HG03196 (cell line): ENCODE results near the gene SLC25A40.
"Not testable (repeated sequence)": the region's sequence is repeated elsewhere in the genome, so short reads cannot be mapped to it uniquely, and the experiment has no call there.

Experiments used
- ATAC-seq: cut with Tn5 transposase; IDR thresholded peaks from one replicate; pipeline ENCODE4 v1.9.1; 2021; ENCODE audit not compliant: unreplicated experiment

SLC25A40 gene

DNA sequence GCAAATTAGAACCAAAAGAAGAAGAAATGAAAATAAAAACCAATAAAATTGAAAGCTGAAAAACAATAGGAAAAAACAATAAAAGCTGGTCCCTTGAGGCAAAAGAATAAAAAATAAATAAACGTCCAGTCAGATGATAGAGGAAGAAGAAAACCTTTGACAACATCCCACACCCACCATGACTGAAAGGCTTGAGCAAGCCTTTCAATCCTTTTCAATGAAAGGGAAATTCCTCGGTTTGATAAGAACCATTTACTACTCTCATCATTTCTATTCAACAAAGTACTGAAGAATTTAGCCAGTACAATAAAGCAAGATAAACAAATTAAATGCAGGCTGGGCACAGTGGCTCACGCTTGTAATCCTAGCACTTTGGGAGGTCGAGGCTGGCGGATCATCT, 3.8 kb downstream of the SLC25A40 start:
- ATAC-seq: no peak

DNA sequence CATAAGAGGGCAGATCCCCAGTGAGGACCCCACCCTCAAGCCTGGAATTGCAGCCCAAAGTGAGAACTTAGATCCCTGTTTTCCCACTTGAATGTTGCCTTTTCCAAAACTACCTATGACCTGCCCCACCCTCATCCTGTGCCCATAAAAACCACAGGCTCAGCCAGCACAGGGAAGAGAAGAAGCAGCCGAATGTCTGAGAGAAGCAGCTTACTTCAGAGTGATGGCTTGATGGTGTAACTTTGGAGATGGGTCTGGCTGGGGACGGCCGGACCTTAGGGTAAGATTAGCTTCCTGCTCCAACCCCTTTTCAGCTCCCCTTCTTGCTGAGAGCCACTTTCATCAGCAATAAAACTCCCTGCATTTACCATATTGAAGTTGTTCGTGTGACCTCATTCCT, 5.7 kb downstream of the SLC25A40 start:
- ATAC-seq: no peak

DNA sequence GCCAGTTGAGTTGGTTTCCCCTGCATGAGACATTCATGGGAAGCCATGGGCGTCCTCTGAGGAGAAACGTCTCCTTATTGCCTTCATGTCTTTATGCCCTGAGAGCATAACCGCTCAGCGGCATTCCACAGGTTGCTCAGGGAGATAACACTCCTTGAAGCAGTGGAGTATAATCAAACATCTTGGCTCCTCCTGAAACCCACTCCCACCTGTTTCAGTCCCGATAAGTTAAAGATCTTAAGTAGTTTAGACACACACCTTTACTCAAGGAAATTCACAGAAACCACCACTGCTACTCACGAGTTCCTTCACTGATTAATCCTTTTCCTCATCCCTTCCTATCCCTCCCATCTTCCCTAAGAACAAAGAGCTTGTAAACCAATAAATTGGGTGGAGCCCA, 9.6 kb downstream of the SLC25A40 start:
- ATAC-seq: not testable (repeated sequence)

DNA sequence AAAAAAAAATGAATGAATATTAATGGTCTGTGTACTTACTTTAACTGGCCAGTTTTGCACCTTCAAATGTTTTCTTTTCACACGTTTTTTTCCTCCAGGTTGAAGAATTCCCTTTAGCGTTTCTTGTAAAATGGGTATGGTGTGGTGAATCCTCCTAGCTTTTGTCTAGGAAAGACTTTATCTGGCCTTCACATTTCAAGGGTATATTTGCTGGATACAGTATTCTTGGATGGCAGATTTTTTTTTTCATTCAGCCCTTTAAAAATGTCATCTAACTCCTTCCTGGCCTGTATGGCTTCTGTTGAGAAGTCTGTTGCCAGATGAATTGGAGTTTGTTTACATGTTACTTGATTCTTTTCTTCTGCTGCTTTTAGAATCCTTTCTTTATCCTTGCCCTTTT, 10.1 kb downstream of the SLC25A40 start:
- ATAC-seq: no peak

DNA sequence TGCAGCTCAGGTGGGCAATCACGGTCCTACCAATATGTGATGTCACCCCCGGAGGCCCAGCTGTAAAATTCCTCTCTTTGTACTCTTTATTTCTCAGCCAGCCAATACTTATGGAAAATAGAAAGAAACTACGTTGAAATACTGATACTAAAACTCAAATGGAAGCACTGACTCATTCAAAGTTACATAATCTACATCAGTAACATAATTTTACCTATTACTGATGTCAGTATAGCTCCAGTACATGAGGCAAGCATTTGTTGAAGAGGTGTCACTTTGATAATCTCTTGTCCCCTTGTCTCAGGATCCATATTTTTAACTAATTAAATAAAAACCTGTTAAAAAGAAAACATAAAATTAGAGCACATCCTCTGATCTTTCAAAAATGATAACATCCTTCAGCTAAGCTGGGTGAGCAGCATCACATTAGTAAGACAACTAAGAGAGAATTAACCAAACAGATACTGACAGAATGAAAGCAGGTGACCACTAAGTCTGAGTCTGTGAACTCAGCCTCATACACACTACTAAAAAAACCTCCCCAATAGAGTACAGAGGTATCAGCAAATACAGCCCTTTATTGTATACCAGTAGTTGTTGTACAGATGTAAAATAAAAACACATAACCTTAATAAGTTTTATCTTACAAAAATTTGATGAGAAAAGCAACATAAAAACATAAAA, 17.6 kb downstream of the SLC25A40 start:
- no peak for ATAC-seq

DNA sequence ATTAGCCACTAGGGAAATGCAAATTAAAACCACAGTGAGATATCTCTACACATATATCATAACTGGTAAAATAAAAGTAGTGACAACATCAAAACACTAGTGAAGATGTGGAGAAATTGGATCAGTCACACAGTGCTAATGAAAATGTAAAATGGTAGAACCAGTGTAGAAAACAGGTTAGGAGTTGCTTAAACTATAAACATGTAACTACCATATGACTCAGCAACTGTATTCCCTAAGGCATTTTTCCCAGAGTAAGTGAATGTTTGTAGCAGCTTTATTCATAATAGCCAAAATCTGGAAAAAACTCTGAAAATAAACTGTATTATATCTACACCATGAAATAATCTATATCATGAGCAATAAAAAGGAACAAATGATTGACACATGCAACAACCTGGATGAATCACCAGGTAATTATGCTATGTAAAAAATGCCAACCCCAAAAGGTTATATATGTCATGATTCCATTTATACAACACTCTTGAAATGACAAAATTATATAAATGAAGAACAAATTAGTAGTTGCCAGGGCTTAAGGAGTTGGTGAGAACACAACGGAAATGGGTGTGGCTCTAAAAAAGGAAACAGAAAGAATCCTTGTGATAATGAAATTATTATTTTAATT, 22.8 kb downstream of the SLC25A40 start:
- ATAC-seq: no peak

DNA sequence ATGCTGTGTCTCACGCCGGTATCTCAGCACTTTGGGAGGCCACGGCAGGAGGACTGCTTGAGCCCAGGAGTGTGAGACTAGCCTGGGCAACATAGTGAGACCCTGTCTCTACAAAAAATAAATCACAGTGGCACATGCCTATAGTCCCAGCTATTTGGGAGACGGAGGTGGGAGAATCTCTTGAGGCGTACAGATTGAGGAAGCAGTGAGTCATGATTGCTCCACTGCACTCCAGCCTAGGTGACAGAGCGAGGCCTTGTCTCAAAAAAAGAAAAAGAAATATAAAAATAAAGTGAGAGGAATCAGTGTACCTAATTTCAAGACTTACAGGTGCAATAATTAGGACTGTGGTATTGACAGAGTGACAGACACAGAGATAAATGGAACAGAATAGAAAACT, 23.9 kb downstream of the SLC25A40 start:
- no peak for ATAC-seq

DNA sequence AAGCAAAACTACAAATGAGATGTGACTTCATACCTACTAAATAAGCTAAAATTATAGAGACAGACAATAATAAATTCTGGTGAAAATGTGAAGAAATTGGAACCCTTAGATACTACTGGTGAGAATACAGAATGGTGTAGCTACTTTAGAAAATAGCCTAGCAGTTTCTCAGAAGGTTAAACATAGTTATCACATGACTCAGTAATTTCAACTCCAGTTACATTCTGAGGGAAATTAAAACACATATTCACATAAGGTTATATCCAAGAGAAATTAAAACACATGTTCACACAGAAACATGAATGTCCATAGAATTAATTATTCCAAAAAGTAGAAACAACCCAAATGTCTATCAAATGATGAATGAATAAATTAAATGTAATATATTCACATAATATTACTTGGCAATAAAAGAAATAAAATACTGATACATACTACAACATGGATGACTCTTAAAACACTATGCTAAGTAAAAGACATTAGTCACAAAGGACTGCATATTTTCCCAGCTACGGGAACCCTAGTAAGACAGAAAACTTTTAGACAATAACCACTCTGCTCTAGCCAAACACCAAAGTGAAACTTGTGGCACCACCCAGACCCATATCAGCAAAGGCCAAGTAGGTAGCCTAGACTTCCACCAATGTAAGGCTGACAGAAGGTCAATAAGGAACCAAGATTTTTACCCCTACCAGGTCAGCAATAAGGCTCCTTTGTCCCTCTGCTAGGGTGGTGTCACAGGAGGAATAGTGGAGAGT, 25.1 kb downstream of the SLC25A40 start:
- ATAC-seq: no peak

DNA sequence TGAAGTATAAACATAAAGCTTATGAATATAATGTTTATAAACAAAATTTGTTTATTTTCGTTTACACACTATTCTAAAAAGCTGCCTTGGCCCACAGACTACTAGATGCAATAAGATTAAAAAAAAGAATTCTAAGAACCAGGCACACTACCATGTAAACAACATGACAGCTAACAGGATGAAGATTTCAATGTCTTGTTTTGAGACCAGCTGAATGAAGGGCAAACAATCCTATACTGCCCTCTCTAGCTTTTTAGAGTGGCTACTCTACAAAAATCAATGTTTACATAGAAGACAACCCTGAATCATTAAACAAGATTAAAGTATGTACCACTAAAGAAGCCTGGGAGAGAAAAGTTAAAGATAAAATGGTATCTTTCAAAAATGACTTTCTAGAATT, 38.6 kb downstream of the SLC25A40 start:
- ATAC-seq: no peak

DNA sequence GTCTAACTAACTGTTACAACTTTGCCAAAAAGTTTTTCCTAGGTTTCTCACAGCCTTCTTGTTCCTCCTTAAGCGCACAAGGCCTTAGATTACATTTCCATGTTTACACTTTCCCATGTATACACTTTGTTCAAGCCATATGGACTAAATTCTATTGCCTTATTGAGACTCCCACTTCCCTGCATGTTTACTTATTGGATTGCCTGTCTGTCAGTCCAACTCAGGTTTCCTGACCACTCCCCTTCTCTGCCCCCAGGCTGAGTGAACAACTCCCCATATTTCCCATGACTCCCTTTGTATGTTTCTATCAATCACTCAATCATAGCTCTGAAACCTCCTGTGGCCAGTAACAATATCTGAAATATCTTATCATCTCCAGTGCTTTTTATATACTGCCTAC, 43.0 kb downstream of the SLC25A40 start:
- no peak for ATAC-seq

DNA sequence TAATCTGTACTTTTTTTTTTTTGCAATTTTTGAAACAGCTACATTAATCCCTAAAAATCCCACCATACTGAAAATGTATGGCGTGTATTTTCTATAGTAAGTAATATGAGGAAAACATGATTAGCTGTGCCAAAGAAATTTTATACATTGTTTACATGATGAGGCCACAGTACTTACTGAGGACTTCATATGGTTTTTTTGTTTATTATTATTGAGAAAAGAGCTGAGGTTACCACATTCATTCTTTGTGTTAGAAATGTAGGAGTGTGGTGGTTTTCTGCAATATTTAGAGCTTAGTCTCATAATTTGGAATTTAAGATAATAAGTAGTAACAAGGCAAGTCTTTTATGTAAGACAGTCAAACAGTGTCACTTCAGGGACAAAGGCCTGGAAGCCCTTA, 45.1 kb downstream of the SLC25A40 start:
- no peak for ATAC-seq

DNA sequence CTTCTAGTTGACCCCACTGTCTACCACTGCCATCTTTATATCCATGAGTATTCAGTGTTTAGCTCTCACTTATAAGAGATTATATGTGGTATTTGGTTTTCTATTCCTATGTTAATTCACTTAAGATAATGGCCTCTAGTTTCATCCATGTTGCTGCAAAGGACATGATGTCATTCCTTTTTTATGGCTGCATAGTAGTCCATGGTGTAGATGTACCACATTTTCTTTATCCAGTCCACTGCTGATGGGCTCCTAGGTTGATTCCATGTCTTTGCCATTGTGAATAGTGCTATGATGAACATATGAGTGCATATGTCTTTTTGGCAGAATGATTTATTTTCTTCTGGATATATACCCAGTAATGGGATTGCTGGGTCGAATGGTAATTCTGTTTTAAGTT, 47.8 kb downstream of the SLC25A40 start:
- ATAC-seq: not testable (repeated sequence)

DNA sequence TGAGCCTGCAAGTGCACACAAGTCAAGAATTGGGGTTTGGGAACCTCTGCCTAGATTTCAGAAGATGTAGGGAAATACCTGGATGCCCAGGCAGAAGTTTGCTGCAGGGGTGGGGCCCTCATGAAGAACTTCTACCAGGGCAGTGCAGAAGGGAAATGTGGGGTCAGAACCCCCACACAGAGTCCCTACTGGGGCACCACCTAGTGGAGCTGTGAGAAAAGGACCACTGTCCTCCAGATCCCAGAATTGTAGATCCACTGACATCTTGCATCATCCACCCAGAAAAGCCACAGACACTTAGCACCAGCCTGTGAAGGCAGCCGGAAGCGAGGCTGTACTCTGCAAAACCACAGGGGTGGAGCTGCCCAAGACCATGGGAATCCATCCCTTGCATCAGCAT, 50.8 kb downstream of the SLC25A40 start:
- ATAC-seq: not testable (repeated sequence)

DNA sequence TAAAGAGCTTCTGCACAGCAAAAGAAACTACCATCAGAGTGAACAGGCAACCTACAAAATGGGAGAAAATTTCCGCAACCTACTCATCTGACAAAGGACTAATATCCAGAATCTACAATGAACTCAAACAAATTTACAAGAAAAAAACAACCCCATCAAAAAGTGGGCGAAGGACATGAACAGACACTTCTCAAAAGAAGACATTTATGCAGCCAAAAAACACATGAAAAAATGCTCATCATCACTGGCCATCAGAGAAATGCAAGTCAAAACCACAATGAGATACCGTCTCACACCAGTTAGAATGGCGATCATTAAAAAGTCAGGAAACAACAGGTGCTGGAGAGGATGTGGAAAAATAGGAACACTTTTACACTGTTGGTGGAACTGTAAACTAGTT, 54.1 kb downstream of the SLC25A40 start:
- ATAC-seq: not testable (repeated sequence)

DNA sequence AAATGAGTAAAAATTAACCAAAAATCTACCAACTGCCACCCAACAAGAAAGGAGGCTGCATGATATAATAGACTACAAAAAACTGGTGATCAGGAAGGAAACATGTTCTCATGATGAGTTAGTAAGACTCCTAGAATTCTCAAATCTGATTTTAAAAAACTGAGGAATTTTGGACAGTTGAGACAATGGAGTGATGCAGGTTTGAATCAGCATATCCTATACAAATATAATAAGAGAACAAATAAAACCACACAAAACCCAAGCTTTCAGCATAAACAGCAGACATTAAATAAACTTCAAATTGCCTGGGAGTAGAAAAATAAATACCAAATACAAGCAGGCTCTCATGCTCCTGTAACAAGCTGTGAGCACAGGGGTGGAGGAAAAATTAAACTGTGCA, 57.8 kb downstream of the SLC25A40 start:
- ATAC-seq: no peak

DNA sequence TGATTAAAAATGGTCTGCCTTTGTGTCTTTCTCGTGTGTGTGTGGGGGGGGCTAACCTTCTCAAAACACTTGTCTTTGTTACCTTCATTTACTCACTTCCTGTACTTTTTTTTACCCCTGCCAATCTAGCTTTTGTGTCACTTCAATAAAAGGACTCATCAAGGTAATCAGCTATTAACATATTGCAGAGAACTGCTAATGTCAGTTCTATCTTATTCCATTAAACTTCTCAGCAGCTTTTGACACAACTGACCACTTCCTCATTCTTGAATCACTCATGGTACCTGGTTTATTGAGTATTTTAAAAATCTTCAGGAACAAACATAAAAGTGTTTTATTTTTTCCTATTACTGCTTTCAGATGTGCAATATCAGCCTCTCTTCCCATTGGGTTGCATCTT, 59.8 kb downstream of the SLC25A40 start:
- no peak for ATAC-seq

DNA sequence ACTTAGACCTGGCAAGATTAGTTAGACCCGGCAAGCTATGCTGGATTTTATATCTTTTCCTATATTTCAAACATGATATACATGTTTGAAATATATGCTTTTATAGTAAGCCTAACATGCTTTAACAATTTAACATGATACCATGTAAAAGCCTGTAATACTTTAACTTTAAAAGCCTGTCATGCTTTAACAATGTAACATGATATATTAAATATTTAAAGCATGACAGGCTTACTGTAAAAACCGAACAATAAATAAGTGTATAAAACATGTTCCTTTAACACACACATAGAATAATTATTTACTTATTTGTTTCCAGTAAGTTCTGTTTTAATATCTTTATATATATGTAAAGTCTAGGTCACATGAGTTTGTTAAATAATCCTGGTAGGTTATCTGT, 65.4 kb downstream of the SLC25A40 start:
- ATAC-seq: no peak

DNA sequence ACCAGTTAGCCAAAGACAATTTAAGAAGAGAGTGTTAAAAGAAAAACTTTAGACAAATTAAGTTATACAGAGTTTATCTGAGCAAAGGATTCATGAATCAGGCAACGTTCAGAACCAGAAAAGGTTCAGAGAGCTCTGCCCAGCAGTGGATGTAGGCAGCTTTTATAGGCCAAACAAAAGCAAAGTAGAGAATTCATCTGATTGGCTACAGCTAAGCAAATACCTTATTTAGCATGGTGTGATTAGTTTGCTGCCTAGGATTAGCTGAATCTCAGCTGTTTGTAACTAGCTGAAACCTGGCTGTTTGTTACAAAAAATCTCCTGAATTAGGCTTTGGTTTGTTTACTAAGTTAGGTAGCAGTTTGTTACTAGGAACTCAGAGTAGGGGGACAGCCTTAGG, 66.0 kb downstream of the SLC25A40 start:
- no peak for ATAC-seq

DNA sequence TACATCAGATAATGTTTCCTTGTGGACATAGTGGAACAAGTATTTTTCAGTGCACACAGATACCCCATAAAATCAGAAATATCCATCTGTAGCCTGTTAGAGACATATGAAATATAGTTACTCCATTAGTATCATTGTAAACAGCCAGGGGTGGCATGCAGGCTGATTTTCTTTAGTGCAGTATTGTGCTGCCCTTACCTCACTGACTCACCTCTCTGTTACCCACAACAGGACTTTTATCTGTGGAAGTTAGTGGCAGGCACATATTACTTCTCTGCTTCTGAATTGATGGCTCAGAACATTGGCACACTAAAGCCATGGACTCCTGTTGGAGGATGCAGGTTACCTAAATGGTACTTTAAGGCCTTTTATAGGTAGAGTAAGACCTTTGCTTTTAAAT, 70.0 kb downstream of the SLC25A40 start:
- no peak for ATAC-seq

DNA sequence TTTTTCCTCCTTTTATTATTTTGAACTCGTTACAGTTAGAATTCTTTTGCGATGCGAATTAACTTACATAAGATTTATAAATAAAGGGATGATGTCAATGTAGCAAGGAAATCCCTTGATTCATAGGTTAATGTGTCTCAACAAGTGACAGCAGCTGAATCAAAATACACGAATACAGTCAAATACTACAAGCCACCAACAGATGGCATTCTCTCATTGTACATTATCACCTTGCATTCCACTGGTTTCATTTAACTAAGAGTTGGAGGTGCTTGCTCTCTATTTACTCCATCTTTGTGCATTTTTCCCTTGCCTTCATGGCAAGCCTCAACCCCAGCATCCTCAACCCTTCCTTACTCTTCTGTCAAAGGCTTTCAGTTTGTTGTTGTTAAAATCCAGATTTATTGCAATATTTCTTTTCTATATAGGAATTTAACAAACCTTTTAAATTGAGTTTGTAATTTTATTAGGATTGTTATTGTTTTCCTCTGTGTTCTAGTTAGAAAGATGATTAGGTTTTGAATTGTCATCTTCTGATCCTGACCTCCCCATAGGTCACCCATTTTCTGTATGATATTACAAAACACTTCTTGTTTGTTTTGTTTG, 78.3 kb downstream of the SLC25A40 start:
- ATAC-seq: peak; percentile 83

DNA sequence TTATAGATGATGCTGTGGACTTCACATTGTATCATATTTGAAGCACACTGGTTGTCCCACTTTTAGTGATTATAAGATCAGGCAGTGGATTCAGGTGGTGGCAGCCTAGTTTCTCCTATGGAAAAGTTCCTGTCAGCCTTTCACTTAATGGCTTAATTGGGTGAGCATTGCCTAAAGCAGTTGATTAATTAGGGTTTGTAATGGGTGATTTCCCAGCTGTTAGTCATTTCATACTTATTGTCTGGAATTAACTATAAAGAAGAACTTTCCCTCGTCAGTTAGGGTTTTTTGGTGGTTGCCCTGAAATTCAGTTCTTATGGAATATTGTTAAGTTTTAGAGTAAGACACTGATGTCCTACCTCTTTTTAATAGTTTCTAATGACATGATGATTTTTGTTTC, 78.8 kb downstream of the SLC25A40 start:
- ATAC-seq: no peak
